Muscle of back (tissue), 10 donors: ENCODE results near the gene SMARCA5. TPM values are rescaled to one million over a fixed set of nuclear protein-coding genes. Genes with fewer than 3 reads are reported as not detected.

Experiments
- polyA plus RNA-seq, 10 donors: library from polyadenylated mRNA; unstranded; fragments of 120-200 nt; gene quantifications; one replicate each; pipeline ENCODE4 v1.2.1, GENCODE V29; 2013; ENCODE audit not compliant: insufficient read length in 10 of 10

The SMARCA5 gene
- polyA plus RNA-seq, 10 donors: 45.8 to 76.7 (median 59.0) TPM

Other genes with a start within 250 kb of the SMARCA5 start
- 10 to 100 TPM; 25.3 to 39.8 (median 32.7) TPM for gene GAB1, start 176.8 kb upstream of the SMARCA5 start, polyA plus RNA-seq
- gene FREM3, start 187.0 kb downstream of the SMARCA5 start, polyA plus RNA-seq: under 1 TPM; 0.09 to 0.44 (median 0.22) TPM